Spleen (tissue), 3 donors: ENCODE measurements around the gene OR2T27.
"Not testable (repeated sequence)": the region's sequence is repeated elsewhere in the genome, so short reads cannot be mapped to it uniquely, and the experiment has no call there.

ENCODE experiments used
- POLR2A ChIP-seq, 3 donors: fragments of 450-650 bp; IDR thresholded peaks; one replicate each; pipeline ENCODE4 v1.5.1; 2017; ENCODE audit warnings: antibody characterized with exemption in 3 of 3, mild to moderate bottlenecking in 1 of 3
- POLR2AphosphoS5 ChIP-seq, 3 donors: sonication (generic); formaldehyde crosslinking; IDR thresholded peaks; one replicate each; pipeline ENCODE4 v1.5.1; 2017; ENCODE audit warnings: antibody characterized with exemption in 3 of 3

DNA sequence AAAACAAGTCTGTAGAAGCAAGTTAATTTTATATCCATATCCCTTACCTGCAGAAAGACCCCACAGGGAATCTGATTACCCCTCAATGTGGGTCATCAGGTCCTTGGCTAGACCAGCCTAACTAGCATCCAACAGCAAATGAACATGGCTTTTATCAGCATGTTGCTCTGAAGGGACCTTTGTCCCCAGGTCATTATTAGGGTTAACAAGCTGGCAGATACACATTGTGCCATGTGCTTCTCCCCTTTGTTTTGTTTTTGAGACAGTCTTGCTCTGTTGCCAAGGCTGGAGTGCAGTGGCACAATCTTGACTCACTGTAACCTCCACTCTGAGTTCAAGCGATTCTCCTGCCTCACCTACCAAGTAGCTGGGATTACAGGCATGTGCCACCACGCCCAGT lies 20.3 kb downstream of the OR2T27 start, which contains the start of gene OR2T11:
- TF ChIP-seq POLR2AphosphoS5, POLR2A (IDR thresholded peaks at IDR 0.05): not testable (repeated sequence)
